Esophagus squamous epithelium (tissue), 4 donors: ENCODE results near the gene RASIP1.

Experiments
- CTCF ChIP-seq, 6 experiments: fragments of 450-650 bp in 4 of 6; fragments of 200-600 bp in 2 of 6; sonication (generic) in 2 of 6; IDR thresholded peaks; one replicate each; pipeline ENCODE4 v1.5.1; 2016 to 2019; ENCODE audit warnings: antibody characterized with exemption in 6 of 6, mild to moderate bottlenecking in 4 of 6, moderate library complexity in 4 of 6
- POLR2A ChIP-seq, 4 donors: fragments of 450-650 bp; IDR thresholded peaks; one replicate each; pipeline ENCODE4 v1.6.1; 2017; ENCODE audit warnings: antibody characterized with exemption in 4 of 4, mild to moderate bottlenecking in 4 of 4, moderate library complexity in 3 of 4

GRCh38 chr19:48720613-48721296 is 19.7 kb downstream of the RASIP1 start:
- TF ChIP-seq CTCF (IDR thresholded peaks at IDR 0.05) (no peak), POLR2A (IDR thresholded peaks at IDR 0.05) (no peak)
